H54 (cell line): ENCODE measurements around the gene EMID1.
"Not testable (repeated sequence)": the region's sequence is repeated elsewhere in the genome, so short reads cannot be mapped to it uniquely, and the experiment has no call there.

ENCODE experiments used
- DNase-seq: peaks from one replicate; pipeline ENCODE4 v3.0.0; 2011; ENCODE audit warnings: low spot score, mixed read lengths; ENCODE audit not compliant: insufficient read length
- FAIRE-seq: peaks from 3 replicates; lab custom pipeline; 2011; peaks lifted over from hg19 to GRCh38; lab: Jason Lieb, UNC
- POLR2A ChIP-seq: IDR thresholded peaks from 2 replicates; pipeline ENCODE4 v1.6.1; 2011; ENCODE audit warnings: low read depth, mild to moderate bottlenecking, low read length

Gene EMID1

DNA sequence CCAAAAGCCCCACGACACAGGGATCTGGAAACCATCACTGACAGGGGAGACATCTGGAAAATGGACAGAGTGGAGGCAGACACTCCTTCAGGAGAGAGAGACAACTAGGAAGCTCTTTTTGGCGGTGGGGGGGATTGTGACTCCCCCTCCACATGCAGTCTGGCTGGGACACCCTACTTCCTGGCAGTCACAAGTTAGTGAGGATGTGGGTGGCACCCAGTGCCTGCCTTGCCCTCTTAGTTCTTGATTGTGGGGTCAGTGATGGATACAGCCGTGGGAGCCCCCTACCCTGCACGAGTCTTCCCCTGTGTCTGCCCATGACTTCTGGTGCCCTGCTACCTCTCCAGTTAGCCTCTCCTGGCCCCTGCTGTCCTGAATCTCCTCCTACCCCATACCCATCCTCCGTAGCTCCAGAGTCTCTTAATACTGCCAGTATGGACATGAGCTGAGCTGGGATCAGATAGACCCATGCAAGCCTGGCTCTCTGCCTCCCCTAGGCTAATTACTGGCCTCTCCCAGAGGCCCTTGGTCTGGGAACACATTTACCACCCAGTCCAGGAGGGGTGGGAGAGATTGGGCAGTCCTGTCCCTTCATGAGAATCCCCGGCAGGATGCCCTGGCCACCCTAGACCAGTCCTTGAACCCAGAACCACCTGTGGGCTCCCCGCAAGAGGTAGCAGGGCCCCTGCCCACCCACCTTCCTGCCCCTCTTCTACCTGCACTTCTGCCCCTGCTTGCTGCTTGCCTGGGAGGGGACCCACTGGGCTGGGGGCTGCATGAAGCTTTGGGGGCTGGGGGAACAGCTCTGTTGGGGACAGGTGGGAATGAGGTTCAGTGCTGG lies 39.3 kb downstream of the EMID1 start:
- TF ChIP-seq POLR2A, result no peak
- no peak for DNase-seq
- no peak for FAIRE-seq

DNA sequence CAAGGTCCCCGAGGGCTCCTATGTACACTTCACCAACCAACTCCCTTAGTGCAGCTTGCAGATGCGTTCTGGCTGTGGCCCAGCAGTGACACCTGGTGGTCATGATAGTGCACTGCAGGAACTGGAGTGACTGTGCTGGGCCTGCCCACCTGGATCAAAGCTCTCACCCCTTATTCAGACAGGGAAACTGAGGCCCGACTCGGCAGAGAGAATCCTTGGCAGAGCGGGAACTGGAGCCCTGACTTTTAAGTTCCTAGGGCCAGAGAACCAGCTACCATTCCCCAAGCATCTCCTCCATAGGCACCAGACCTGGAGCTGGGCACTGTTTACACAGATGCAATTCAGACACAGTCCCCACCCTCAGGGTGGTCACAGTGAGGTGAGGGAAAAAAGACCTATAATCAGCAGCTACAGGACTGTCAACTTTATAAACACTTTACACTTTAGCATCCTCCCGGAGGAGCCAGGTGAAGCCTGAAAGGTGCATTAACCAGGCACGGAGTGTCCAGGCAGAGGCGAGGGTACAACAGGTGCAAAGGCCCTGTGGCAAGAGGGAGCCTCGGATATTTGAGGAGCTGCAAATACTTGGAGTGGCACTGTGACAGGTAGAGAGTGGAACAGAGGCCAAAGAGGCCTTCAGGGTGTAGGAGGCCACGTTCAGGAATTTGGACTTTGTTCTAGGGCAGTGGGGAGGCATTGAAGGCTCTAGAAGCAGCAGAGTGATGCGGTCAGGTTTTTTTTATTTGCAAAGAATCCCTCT lies 40.1 kb downstream of the EMID1 start:
- peak; percentile 62 for DNase-seq
- no peak for TF ChIP-seq POLR2A
- FAIRE-seq, result no peak

DNA sequence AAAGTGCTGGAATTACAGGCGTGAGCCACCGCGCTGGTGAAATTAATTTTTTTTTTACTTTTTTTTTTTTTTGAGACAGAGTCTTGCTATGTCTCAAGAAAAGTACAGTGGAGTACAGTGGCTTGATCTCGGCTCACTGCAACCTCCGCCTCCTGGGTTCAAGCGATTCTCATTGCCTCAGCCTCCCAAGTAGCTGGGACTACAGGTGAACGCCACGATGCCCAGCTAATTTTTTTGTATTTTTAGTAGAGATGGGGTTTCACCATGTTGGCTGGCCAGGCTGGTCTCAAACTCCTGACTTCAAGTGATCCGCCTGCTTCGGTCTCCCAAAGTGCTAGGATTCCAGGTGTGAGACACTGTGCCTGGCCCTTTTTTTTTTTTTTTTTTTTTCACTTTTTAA lies 42.2 kb downstream of the EMID1 start:
- FAIRE-seq, DNase-seq: not testable (repeated sequence)

DNA sequence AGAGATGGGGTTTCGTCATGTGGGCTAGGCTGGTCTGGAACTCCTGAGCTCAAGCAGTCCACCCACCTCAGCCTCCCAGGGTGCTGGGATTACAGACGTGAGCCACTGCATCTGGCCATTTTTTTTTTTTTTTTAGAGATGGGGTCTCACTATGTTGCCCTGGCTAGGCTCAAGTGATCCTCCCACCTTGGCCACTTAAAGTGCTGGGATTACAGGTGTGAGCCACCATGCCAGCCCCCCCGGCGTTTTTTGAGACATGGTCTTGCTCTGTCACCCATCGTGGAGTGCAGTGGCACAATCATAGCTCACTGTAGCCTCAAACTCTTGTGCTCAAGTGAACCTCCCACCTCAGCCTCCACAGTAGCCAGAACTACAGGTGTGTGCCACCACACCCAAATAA lies 45.6 kb downstream of the EMID1 start:
- no peak for TF ChIP-seq POLR2A
- FAIRE-seq (no peak), DNase-seq (no peak)

DNA sequence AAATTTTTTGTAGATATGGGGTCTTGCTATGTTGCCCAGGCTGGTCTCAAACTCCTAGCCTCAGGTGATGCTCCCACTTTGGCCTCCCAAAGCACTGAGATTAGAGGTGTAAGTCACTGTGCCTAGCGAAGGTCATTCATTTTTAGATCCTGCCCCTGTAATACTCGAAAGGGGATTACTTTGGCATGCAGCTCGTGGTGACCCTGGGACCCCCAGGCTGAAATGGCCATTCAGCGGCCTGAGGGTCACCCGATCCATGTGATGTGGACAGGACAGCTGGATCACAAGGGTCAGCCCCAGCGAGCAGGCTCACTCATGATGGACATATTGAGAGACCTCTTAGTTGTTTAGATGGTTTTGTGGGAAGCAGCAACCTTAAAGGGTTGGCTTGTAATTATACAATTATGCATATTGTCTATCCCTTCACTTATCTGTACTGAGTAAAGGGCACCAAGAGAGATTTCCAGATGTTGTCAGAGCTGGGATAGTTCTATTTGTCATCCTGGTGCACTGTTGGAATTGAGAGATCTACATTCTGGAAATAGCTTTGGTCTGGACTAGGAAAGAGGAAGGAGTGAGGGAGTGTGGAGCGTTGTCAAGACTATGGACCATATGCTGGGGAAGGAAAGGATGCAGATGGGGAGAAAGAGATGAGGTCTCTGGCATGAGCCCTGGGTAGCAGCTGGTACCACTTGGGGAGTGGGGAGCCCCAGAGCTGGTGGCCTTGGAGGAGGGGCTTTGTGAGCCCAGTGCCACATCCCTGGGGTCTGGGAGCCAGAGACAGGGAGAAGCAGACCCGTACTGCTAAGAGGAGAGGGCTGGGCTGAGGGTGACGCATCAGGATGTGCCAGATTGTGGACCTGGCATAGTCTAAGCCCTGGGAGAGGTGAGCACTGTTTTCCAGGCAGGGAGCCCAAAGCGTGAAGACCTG lies 46.5 kb downstream of the EMID1 start:
- FAIRE-seq (no peak), DNase-seq (no peak)
- no peak for TF ChIP-seq POLR2A

DNA sequence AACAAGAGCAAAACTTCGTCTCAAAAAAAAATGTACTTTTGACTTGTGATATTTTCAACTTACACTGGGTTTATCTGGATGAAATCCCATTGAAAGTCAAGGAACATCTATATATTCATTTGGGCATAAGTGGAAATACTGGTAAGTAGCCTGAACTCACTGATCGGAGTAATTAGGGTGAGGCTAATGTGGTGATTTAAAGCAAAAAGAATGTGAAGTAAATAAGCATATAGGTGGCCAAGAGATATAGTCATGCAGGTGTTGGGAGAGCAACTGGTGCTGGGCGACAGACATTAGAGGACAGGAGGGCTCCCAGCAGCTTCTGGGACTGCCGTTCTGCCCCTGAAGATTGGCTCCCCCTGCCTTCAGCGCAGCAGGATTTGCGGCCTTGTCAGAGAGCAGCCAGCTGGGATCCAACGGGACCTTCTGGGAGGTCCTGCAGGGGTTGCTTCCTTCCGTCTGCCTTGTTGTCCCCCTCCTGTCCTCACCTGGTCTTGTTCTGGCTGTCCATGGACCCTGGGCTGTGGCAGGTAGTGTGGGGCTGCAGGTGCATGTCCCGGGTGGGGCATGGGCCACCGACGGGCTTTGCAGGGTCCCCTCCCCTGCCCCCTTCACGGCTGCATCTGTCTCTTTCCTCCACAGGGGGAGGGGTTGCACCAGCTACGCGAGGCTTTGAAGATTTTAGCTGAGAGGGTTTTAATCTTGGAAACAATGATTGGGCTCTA lies 48.0 kb downstream of the EMID1 start:
- FAIRE-seq (no peak), DNase-seq (no peak)
- no peak for TF ChIP-seq POLR2A

DNA sequence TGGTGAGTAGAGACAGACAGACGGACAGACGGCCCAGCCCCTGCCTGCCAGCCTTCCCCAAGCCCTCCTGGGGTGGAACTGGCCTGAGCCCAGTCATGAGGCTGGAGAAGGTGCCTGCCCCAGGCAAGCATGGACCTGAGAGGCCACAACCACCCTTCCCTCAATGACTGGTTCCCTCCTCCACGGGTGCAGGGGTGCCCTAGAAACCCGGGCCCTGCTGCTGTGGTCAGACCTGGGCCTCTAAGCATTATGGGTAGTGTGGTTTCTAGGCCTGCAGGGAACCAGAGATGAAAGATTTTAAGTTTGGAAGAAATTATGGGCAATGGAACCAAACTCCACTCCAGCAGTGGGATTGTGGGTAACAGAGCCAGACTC lies 48.6 kb downstream of the EMID1 start:
- DNase-seq (no peak), FAIRE-seq (no peak)
- no peak for TF ChIP-seq POLR2A

DNA sequence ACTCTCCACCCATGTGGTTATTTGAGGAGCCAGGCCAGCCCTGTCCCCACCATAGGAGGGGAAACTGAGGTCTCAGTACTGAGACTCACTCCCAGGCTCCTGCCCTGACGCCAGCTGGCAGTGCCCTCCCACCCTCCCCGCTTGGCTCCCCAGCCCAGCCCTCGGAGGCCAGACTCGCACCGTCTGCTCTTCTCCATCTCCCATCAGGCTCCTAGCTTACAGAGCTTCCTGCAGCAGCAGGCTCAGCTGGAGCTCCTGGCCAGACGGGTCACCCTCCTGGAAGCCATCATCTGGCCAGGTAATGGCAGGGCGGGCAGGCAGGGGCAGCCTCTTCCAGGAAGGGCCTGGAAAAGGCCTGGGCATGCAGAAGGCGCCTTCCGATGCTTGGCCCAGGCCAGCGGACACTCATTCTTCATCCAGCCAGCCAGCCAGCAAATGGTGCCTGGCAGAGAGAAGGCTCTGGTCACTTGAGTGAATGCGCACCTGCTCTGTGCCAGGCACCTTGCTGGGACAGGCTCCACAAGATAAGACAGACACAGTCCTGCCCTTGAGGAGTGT lies 49.4 kb downstream of the EMID1 start:
- TF ChIP-seq POLR2A, result no peak
- DNase-seq, result no peak

DNA sequence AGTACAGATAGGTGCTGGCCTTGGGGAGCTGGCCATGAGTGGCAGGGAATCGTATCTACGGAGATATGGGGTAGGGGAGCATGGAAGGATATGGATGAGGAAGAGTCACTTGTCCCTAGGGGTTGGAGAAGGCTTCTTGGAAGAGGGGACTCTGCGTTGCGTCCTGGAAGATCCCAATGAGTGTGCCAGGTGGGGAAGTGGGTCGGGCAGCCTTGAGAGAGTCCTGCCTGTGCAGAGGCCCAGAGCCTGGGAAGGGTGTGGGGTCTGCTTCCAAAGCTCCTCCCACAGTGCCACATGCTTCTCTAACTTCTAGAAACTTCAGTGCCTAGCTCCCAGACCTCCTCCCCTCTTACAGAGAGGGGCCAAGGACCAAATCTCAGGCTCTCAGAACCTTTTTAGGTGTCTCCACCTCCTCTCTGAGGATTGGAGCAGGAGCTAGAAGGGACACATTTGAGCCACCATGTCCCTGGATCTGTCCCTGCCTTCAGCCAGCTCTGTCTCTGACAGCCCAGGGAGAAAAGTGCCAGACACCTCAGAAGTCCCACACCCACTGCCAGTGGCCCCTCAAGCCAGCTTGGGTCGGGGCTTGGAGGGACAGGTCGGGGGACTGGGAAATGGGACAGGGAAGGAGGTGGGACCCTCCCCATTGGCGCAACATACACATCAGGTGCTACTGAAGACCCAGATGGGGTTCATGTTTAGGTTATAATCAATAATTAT lies 51.1 kb downstream of the EMID1 start:
- TF ChIP-seq POLR2A, result no peak
- DNase-seq (no peak), FAIRE-seq (no peak)

More for the DNA sequence above, 49.4 kb downstream of the EMID1 start:
- FAIRE-seq, result no peak

DNA sequence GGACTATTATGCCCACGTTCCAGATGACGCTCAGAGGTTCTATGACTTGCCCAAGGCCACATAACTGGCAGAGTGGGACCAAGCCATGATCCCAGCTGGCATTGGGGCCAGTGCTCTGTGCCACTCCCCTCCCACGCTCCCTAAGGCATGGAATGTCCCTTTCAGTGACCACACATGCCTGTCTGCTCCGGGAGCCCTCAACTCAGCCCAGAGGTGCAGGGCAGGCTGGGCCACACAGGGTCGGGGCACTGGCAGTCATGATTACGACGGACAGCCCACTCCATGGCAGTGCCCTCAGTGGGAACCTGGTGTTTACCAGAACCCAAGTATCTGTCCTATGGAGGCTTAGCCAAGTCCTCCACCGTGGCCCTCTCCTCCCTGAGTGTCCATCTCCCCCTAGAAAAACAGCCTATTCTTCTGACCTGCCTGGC lies 52.1 kb downstream of the EMID1 start:
- no peak for TF ChIP-seq POLR2A
- FAIRE-seq (no peak), DNase-seq (no peak)

DNA sequence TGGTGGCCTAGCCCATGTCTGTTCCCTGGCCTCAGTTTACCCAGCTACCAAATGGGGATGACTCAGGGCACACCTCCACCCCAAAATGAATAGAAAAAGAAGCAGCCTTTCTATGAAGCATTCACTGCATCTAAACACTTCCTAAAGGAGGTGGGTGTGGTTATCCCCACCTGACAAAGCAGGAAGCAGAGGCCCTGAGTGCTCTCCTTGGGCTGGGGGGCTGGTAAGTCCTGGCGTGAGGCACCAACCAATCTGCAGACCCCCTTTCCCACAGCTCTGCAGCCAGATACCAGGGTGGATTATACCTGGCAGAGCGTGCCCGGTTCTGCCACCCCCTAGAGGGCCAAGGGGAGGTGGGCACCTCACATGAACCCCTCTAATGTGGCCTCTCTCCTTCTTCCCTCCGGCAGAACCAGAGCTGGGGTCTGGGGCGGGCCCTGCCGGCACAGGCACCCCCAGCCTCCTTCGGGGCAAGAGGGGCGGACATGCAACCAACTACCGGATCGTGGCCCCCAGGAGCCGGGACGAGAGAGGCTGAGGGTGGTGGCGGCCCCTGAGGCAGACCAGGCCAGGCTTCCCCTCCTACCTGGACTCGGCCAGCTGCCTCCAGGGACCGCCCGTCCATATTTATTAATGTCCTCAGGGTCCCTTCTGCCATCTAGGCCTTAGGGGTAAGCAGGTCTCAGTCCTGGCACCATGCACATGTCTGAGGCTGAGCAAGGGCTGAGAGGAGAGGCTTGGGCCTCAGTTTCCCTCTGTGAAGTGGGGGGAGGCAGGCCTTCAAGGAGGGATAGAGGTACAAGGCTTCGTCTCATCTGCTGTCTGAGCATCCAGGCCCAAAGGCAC lies 52.9 kb downstream of the EMID1 start:
- no peak for FAIRE-seq
- DNase-seq, result no peak
- no peak for TF ChIP-seq POLR2A

DNA sequence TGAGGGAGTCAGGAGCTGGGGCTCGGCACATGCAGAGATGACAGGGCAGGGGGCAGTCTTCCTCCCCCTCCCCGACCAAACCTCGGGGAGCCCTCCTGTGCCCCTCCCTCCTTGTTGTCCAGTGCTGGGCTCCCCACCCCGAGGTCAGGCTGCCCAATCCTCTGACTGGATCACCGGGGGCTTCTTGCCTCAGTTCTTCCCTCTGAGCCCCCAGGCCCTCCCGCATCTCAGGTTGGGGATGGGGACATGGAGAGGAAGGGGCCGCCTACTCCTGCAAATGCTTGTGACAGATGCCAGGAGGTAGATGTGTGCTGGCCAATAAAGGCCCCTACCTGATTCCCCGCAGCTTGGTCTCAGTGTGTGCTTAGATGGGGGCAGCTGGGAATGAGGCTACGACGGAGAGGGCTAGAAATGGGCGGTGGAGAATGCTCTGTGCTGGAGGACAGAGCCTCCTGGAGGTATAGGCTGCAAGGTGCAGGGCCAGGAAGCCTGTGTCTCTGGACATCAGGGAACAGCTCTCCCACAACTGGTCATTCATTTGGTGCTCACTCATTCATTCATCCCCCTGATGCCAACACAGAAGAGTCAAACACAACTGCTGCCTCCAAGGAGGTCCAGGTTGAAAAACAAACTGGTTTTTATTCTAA lies 53.7 kb downstream of the EMID1 start:
- FAIRE-seq (no peak), DNase-seq (no peak)
- TF ChIP-seq POLR2A, result no peak
